HEK293 (cell line): Measurements from ENCODE around the gene PDIA6.
A peak's percentile ranks its signal among the peaks of the same experiment; 100 is the strongest.

ENCODE experiments used
- CTCF ChIA-PET: fragments of 350-600 bp; formaldehyde crosslinking; extraction: SDS; loops from one replicate; lab custom pipeline; 2021; ENCODE audit warnings: antibody characterized with exemption; lab: Yijun Ruan, JAX
- POLR2A ChIA-PET: fragments of 300-600 bp; formaldehyde crosslinking; extraction: SDS; loops from one replicate; lab custom pipeline; 2020; ENCODE audit warnings: antibody characterized with exemption, inconsistent platforms; lab: Yijun Ruan, JAX
- H3K27ac ChIP-seq: fragments of 200-500 bp; sonication (Bioruptor generic); 2 replicates; pipeline ENCODE4 v1.5.1; 2014; ENCODE audit warnings: low read depth, low read length, control low read depth, inconsistent platforms; ENCODE audit errors: extremely low read depth
- H3K36me3 ChIP-seq, 2 experiments: fragments of 200-500 bp in 1 of 2; sonication (Bioruptor generic) in 1 of 2; 1 replicate in 1 of 2; 2 replicates in 1 of 2; pipeline ENCODE4 v1.5.1; 2014 to 2017; ENCODE audit warnings: inconsistent platforms in 2 of 2, low read length in 2 of 2; ENCODE audit not compliant: control insufficient read depth in 2 of 2, insufficient read depth in 1 of 2
- H3K4me1 ChIP-seq: fragments of 200-500 bp; sonication (Bioruptor generic); 2 replicates; pipeline ENCODE4 v1.5.1; 2014; ENCODE audit warnings: mild to moderate bottlenecking, low read length, inconsistent platforms; ENCODE audit not compliant: control insufficient read depth, insufficient read depth
- H3K4me3 ChIP-seq: 2 replicates; pipeline ENCODE4 v1.5.1; 2011; ENCODE audit warnings: low read depth, mild to moderate bottlenecking, control low read depth, low read length, moderate library complexity
- H3K9me3 ChIP-seq: fragments of 200-500 bp; sonication (Bioruptor generic); 2 replicates; pipeline ENCODE4 v1.5.1; 2014; ENCODE audit warnings: low read depth, low read length, inconsistent platforms; ENCODE audit not compliant: control insufficient read depth, insufficient read depth
- FEZF1 ChIP-seq: fragments of 450-650 bp; formaldehyde crosslinking; IDR thresholded peaks from 2 replicates; pipeline ENCODE4 v1.5.1; 2016; ENCODE audit warnings: missing biosample characterization, missing genetic modification characterization
- KLF16 ChIP-seq: fragments of 450-650 bp; formaldehyde crosslinking; IDR thresholded peaks from 2 replicates; pipeline ENCODE4 v1.5.1; 2017; ENCODE audit warnings: missing biosample characterization, missing genetic modification characterization
- MEIS1 ChIP-seq: sonication (generic); formaldehyde crosslinking; IDR thresholded peaks from 2 replicates; pipeline ENCODE4 v1.8.1; 2022; ENCODE audit warnings: missing genetic modification reagents, mild to moderate bottlenecking, borderline replicate concordance
- REPIN1 ChIP-seq: fragments of 450-650 bp; formaldehyde crosslinking; IDR thresholded peaks from 2 replicates; pipeline ENCODE4 v1.5.1; 2017; ENCODE audit warnings: missing biosample characterization, missing genetic modification characterization, low read depth
- SCRT1 ChIP-seq: fragments of 450-650 bp; formaldehyde crosslinking; IDR thresholded peaks from 2 replicates; pipeline ENCODE4 v1.5.1; 2016; ENCODE audit warnings: missing biosample characterization, missing genetic modification characterization, borderline replicate concordance
- SP3 ChIP-seq: fragments of 450-650 bp; formaldehyde crosslinking; IDR thresholded peaks from 2 replicates; pipeline ENCODE4 v1.5.1; 2016; ENCODE audit warnings: missing biosample characterization, missing genetic modification characterization
- ZBTB7A ChIP-seq: fragments of 450-650 bp; formaldehyde crosslinking; IDR thresholded peaks from 2 replicates; pipeline ENCODE4 v1.5.1; 2016; ENCODE audit warnings: low read depth, missing biosample characterization, missing genetic modification characterization
- ZFHX2 ChIP-seq: fragments of 450-650 bp; formaldehyde crosslinking; conservative IDR thresholded peaks from 2 replicates; pipeline ENCODE4 v1.5.1; 2016; ENCODE audit warnings: missing biosample characterization, missing genetic modification characterization
- ZIC2 ChIP-seq: fragments of 450-650 bp; formaldehyde crosslinking; IDR thresholded peaks from 2 replicates; pipeline ENCODE4 v1.5.1; 2016; ENCODE audit warnings: missing biosample characterization, missing genetic modification characterization
- ZNF10 ChIP-seq: fragments of 450-650 bp; formaldehyde crosslinking; IDR thresholded peaks from 2 replicates; pipeline ENCODE4 v1.5.1; 2017; ENCODE audit warnings: missing biosample characterization, missing genetic modification characterization
- ZNF140 ChIP-seq: fragments of 450-650 bp; formaldehyde crosslinking; IDR thresholded peaks from 2 replicates; pipeline ENCODE4 v1.5.1; 2016; ENCODE audit warnings: missing biosample characterization, missing genetic modification characterization
- ZNF214 ChIP-seq: fragments of 450-650 bp; formaldehyde crosslinking; IDR thresholded peaks from 2 replicates; pipeline ENCODE4 v1.5.1; 2017; ENCODE audit warnings: missing biosample characterization, mild to moderate bottlenecking, missing genetic modification characterization, borderline replicate concordance
- ZNF221 ChIP-seq: fragments of 450-650 bp; formaldehyde crosslinking; IDR thresholded peaks from 2 replicates; pipeline ENCODE4 v1.5.1; 2017; ENCODE audit warnings: missing biosample characterization, missing genetic modification characterization, borderline replicate concordance
- ZNF223 ChIP-seq: fragments of 450-650 bp; formaldehyde crosslinking; IDR thresholded peaks from 2 replicates; pipeline ENCODE4 v1.5.1; 2016; ENCODE audit warnings: missing biosample characterization, missing genetic modification characterization
- ZNF274 ChIP-seq, 2 experiments: fragments of 200-500 bp in 1 of 2; fragments of 450-650 bp in 1 of 2; sonication (Bioruptor generic) in 1 of 2; formaldehyde crosslinking in 1 of 2; IDR thresholded peaks; 2 replicates each; pipeline versions ENCODE4 v1.5.1 to v1.6.1; 2014 to 2016; ENCODE audit warnings: borderline replicate concordance in 1 of 2, inconsistent platforms in 1 of 2, low read length in 1 of 2, missing biosample characterization in 1 of 2, missing genetic modification characterization in 1 of 2
- ZNF335 ChIP-seq: fragments of 450-650 bp; formaldehyde crosslinking; conservative IDR thresholded peaks from 2 replicates; pipeline ENCODE4 v1.5.1; 2016; ENCODE audit warnings: missing biosample characterization, missing genetic modification characterization
- ZNF341 ChIP-seq: fragments of 450-650 bp; formaldehyde crosslinking; IDR thresholded peaks from 2 replicates; pipeline ENCODE4; 2016; ENCODE audit warnings: low read depth, missing biosample characterization, missing genetic modification characterization
- ZNF558 ChIP-seq: fragments of 450-650 bp; formaldehyde crosslinking; IDR thresholded peaks from 2 replicates; pipeline ENCODE4 v1.5.1; 2016; ENCODE audit warnings: missing biosample characterization, missing genetic modification characterization
- ZNF664 ChIP-seq: fragments of 450-650 bp; formaldehyde crosslinking; IDR thresholded peaks from 2 replicates; pipeline ENCODE4 v1.5.1; 2016; ENCODE audit warnings: missing biosample characterization, missing genetic modification characterization
- ZNF777 ChIP-seq: fragments of 450-650 bp; formaldehyde crosslinking; IDR thresholded peaks from 2 replicates; pipeline ENCODE4 v1.5.1; 2017; ENCODE audit warnings: missing biosample characterization, missing genetic modification characterization, borderline replicate concordance
- TF ChIP-seq, protein P1 (sequence below): fragments of 450-650 bp; formaldehyde crosslinking; IDR thresholded peaks from 2 replicates; pipeline ENCODE4 v1.5.1; 2016; ENCODE audit warnings: missing biosample characterization, missing genetic modification characterization, borderline replicate concordance

Gene PDIA6

DNA sequence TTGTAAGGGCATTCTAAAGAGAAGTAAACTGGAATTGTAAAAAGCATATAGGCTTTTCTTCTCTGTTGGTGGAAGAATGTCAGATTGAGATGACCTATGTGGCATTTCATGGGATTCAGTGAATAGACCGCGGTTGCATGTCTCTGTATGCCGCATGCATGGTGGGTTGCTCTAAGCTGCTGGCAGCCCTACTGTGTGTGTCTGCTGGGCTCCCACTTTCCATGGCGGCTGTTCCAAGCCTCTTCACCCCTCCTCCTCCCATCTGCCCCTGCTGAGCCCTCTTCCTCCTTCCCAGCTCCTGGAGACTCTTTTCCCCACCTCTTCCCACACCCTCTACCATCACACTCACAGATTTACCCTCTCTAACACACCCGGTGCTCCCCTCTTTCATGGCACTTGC is 78.6 kb downstream of the PDIA6 start:
- H3K9me3 ChIP-seq: no peaks in the 10 kb centered on the region
- H3K4me1 ChIP-seq: peaks cover 10% of the 10 kb centered on the region
- TF ChIP-seq ZNF664 (tag by site-specific recombination) (no peak), ZNF341 (tag by site-specific recombination) (peak; percentile 59)
- CTCF ChIA-PET: no interaction called here
- POLR2A ChIA-PET: no interaction called here
- H3K27ac ChIP-seq: no peak overlapping the region
- no peak overlapping the region for H3K4me3 ChIP-seq
- no peaks in the 10 kb centered on the region for H3K36me3 ChIP-seq

DNA sequence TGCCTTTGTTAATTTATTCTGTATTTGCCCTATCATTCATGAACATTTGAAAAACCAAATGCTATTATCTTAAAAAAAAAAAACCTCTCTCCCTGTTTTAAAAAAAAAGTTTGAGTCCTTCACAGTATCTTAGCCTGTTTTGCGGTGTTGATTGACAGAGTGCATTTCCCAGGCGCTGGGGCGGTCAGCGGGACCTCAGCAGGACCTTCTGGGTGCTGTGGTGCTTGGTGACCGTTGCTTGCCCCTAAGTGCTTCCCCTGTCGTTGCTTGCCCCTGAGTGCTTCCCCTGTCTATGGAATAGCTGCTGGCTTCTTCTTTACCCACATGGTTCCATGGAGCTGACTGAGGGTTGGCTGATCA is 79.0 kb downstream of the PDIA6 start:
- ChIA-PET POLR2A (no interaction called here), CTCF (no interaction called here)
- Histone ChIP-seq H3K4me3 (no peak overlapping the region), H3K4me1 (peaks cover 10% of the 10 kb centered on the region), H3K36me3 (no peaks in the 10 kb centered on the region), H3K27ac (no peak overlapping the region; the same call in 1 of the 2 replicates), H3K9me3 (no peaks in the 10 kb centered on the region)
- TF ChIP-seq ZBTB7A (tag by site-specific recombination) (no peak), ZNF221 (tag by site-specific recombination) (no peak), SP3 (tag by site-specific recombination) (no peak), ZNF558 (tag by site-specific recombination) (no peak), ZFHX2 (tag by site-specific recombination) (no peak), SCRT1 (tag by site-specific recombination) (no peak), ZNF664 (tag by site-specific recombination) (no peak), ZNF223 (tag by site-specific recombination) (no peak), ZNF140 (tag by site-specific recombination) (no peak), ZIC2 (peak; percentile 32; the same call in 1 of the 2 replicates), KLF16 (tag by site-specific recombination) (no peak), ZNF214 (no peak), REPIN1 (tag by site-specific recombination) (no peak), ZNF777 (tag by site-specific recombination) (no peak), FEZF1 (0 out of 2 replicates have a peak, but pooled peaks have one; percentile 1), MEIS1 (no peak), ZNF274 (IDR thresholded peaks at IDR 0.05; ENCODE audit: low read length) (no peak), ZNF274 (tag by site-specific recombination; IDR thresholded peaks at IDR 0.05; ENCODE audit: borderline replicate concordance) (no peak), ZNF335 (tag by site-specific recombination) (peak; percentile 55; the same call in 1 of the 2 replicates), ZNF10 (tag by site-specific recombination) (no peak)
- TF ChIP-seq, protein P1, sequence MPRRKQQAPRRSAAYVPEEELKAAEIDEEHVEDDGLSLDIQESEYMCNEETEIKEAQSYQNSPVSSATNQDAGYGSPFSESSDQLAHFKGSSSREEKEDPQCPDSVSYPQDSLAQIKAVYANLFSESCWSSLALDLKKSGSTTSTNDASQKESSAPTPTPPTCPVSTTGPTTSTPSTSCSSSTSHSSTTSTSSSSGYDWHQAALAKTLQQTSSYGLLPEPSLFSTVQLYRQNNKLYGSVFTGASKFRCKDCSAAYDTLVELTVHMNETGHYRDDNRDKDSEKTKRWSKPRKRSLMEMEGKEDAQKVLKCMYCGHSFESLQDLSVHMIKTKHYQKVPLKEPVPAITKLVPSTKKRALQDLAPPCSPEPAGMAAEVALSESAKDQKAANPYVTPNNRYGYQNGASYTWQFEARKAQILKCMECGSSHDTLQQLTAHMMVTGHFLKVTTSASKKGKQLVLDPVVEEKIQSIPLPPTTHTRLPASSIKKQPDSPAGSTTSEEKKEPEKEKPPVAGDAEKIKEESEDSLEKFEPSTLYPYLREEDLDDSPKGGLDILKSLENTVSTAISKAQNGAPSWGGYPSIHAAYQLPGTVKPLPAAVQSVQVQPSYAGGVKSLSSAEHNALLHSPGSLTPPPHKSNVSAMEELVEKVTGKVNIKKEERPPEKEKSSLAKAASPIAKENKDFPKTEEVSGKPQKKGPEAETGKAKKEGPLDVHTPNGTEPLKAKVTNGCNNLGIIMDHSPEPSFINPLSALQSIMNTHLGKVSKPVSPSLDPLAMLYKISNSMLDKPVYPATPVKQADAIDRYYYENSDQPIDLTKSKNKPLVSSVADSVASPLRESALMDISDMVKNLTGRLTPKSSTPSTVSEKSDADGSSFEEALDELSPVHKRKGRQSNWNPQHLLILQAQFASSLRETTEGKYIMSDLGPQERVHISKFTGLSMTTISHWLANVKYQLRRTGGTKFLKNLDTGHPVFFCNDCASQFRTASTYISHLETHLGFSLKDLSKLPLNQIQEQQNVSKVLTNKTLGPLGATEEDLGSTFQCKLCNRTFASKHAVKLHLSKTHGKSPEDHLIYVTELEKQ (tag by site-specific recombination): no peak
